Activated naive CD8-positive, alpha-beta T cell treated with anti-CD3 and anti-CD28 coated beads, Interleukin-2, amount 50 U/mL, for 16 hours (primary cell): ENCODE results near the gene ZNF326.

Source experiments
- DNase-seq: peaks from one replicate; pipeline ENCODE4 v3.0.0-alpha.2; 2020; ENCODE audit warnings: low read depth, low spot score

ZNF326 gene

GRCh38 chr1:90074970-90075391 lies 80.1 kb downstream of the ZNF326 start:
- no peak for DNase-seq

GRCh38 chr1:90083995-90084394 lies 89.1 kb downstream of the ZNF326 start:
- DNase-seq = no peak
